ENCODE measurements around the gene CHMP5. TPM values are rescaled to one million over a fixed set of nuclear protein-coding genes. Genes with fewer than 3 reads are reported as not detected.

Gene CHMP5
- polyA plus RNA-seq, 1 donor from 2014 or later: 286 TPM

DNA sequence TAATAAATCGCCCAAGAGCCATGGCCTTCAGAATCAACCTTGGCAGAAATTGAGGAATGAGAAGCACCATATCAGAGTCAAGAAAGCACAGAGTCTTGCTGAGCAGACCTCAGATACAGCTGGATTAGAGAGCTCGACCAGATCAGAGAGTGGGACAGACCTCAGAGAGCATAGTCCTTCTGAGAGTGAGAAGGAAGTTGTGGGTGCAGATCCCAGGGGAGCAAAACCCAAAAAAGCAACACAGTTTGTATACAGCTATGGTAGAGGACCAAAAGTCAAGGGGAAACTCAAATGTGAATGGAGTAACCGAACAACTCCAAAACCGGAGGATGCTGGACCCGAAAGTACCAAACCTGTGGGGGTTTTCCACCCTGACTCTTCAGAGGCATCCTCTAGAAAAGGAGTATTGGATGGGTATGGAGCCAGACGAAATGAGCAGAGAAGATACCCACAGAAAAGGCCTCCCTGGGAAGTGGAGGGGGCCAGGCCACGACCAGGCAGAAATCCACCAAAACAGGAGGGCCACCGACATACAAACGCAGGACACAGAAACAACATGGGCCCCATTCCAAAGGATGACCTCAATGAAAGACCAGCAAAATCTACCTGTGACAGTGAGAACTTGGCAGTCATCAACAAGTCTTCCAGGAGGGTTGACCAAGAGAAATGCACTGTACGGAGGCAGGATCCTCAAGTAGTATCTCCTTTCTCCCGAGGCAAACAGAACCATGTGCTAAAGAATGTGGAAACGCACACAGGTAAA, 30.0 kb downstream of the CHMP5 start:
- peaks cover 7% of the 10 kb centered on the region for H3K36me3 ChIP-seq (ENCODE audit: insufficient read depth, low read length)
- H3K9me2 ChIP-seq (ENCODE audit: insufficient read depth, low read length): no peaks in the 10 kb centered on the region
- H3K9me3 ChIP-seq (ENCODE audit: low read length): no peaks in the 10 kb centered on the region
- H3K4me3 ChIP-seq (ENCODE audit: low read length): no peak overlapping the region
- H3K4me2 ChIP-seq (ENCODE audit: low read length): no peak overlapping the region
- H3K27me3 ChIP-seq (ENCODE audit: insufficient read depth, low read depth, low read length): no peaks in the 10 kb centered on the region
- no peaks in the 10 kb centered on the region for H4K20me1 ChIP-seq (ENCODE audit: insufficient read depth)
- H3K27ac ChIP-seq (ENCODE audit: low read length): no peak overlapping the region
- TF ChIP-seq POLR2AphosphoS5 (IDR thresholded peaks at IDR 0.05) (no peak), SMC3 (conservative IDR thresholded peaks at IDR 0.05; ENCODE audit: poor library complexity) (no peak), EZH2 (IDR thresholded peaks at IDR 0.05; ENCODE audit: borderline replicate concordance, insufficient read depth, low read length, poor library complexity, severe bottlenecking) (no peak), REST (IDR thresholded peaks at IDR 0.05; ENCODE audit: borderline replicate concordance) (no peak), EP300 (conservative IDR thresholded peaks at IDR 0.05; ENCODE audit: poor library complexity, severe bottlenecking) (no peak), MXI1 (conservative IDR thresholded peaks at IDR 0.05; ENCODE audit: poor library complexity, severe bottlenecking) (no peak)
- peaks cover 60% of the 10 kb centered on the region for H3K79me2 ChIP-seq (replicated peaks; ENCODE audit: insufficient read depth, low read length)
- H2AFZ ChIP-seq (ENCODE audit: low read depth, low read length): no peak overlapping the region
- H3K9ac ChIP-seq (ENCODE audit: low read length): no peak overlapping the region
- no peaks in the 10 kb centered on the region for H3F3A ChIP-seq (ENCODE audit: insufficient read depth, low read length, poor library complexity, severe bottlenecking)

DNA sequence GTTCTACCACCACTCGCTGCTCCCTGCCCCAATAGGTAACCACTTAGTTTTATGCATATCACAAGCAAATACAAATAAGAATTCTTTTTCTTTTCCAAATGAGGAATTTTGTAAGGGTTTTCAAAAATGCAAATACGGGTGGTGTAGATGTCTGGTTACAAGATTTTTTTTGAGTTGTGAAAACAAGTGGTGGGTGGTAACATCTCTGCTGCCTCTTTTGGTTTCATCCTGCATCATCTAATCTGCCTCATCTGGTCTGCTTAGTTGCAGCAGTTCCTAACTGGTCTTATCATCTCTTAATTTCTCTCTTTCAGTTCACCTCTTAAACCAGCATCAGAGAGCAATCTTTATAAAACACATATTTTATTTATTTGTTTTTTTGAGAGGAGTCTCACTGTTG, 30.7 kb downstream of the CHMP5 start:
- TF ChIP-seq REST (IDR thresholded peaks at IDR 0.05; ENCODE audit: borderline replicate concordance) (no peak), MXI1 (conservative IDR thresholded peaks at IDR 0.05; ENCODE audit: poor library complexity, severe bottlenecking) (no peak)
- H3K4me3 ChIP-seq (ENCODE audit: low read length): no peak overlapping the region

More for the DNA sequence above, 30.7 kb downstream of the CHMP5 start:
- Histone ChIP-seq H4K20me1 (ENCODE audit: insufficient read depth) (no peaks in the 10 kb centered on the region), H3K36me3 (ENCODE audit: insufficient read depth, low read length) (peaks cover 7% of the 10 kb centered on the region), H3K27me3 (ENCODE audit: insufficient read depth, low read depth, low read length) (no peaks in the 10 kb centered on the region), H2AFZ (ENCODE audit: low read depth, low read length) (no peak overlapping the region), H3K79me2 (replicated peaks; ENCODE audit: insufficient read depth, low read length) (peaks cover 60% of the 10 kb centered on the region), H3K27ac (ENCODE audit: low read length) (no peak overlapping the region), H3K4me2 (ENCODE audit: low read length) (no peak overlapping the region), H3K9me2 (ENCODE audit: insufficient read depth, low read length) (no peaks in the 10 kb centered on the region), H3F3A (ENCODE audit: insufficient read depth, low read length, poor library complexity, severe bottlenecking) (no peaks in the 10 kb centered on the region), H3K9me3 (ENCODE audit: low read length) (no peaks in the 10 kb centered on the region), H3K9ac (ENCODE audit: low read length) (no peak overlapping the region)
